Measurements from ENCODE around the gene KAZN. TPM values are rescaled to one million over a fixed set of nuclear protein-coding genes. Genes with fewer than 3 reads are reported as not detected.

The KAZN gene
- total and polyA plus RNA-seq, 2 of the 8 experiments (the other 6 are each of a cell fraction or from before 2014, with no cell fraction given), result 3.7 to 11.8 TPM

DNA sequence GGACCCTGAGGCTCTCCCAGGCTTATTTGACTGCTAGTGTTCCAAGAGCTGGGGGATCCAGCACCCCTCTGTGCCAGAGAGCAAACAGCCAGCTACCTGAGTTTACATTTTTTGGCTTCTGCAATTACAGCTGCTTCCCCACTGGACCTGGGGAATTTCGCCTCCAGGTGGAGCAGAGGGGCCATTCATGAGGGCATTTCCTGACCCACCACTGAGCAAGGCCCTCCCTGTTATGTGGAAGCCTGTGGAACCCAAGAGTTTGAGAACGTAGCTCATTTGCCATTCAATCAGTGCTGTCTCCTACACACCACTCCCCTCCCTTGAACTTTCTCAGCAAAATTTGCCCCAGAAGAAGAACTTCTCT, 512.4 kb downstream of the KAZN start:
- peaks cover 0 to 2% of the 10 kb centered on the region in 2 experiments for H4K20me1 ChIP-seq (replicated peaks in 1 of 2; ENCODE audit: control insufficient read depth in 1 of 2, insufficient read depth in 2 of 2, low read length in 2 of 2)
- no peak overlapping the region for H2BK5ac ChIP-seq (ENCODE audit: low read depth, low read length)
- H3K4me1 ChIP-seq (replicated peaks in 1 of 4; ENCODE audit: control insufficient read depth in 3 of 4, insufficient read depth in 4 of 4, low read length in 3 of 4), result peaks cover 14 to 32% (median 16%) of the 10 kb centered on the region in 4 experiments
- ChIA-PET CTCF (ENCODE audit: partially characterized antibody) (interaction anchor here (0.6 to 2.9 kb wide), 25 partner anchors 12 to 308 kb away, joined by 3 to 24 read pairs (median 4); partner anchors contain the start of gene TMEM51), POLR2A (ENCODE audit: partially characterized antibody) (interaction anchor here (1.1 kb wide), 1 partner anchor 137 kb away, joined by 3 read pairs; no protein-coding TSS in a partner anchor)
- peaks cover 9% of the 10 kb centered on the region; the same call in 1 of the 2 replicates for H3K23me2 ChIP-seq (ENCODE audit: low read depth, low read length)
- H4K5ac ChIP-seq (ENCODE audit: insufficient read length, low read depth, low read length), result no peak overlapping the region
- no peak overlapping the region for H3K4ac ChIP-seq (replicated peaks; ENCODE audit: insufficient read length, low read depth, low read length)
- H2BK12ac ChIP-seq (ENCODE audit: low read depth, low read length), result no peak overlapping the region
- H3K14ac ChIP-seq (ENCODE audit: insufficient read length), result no peak overlapping the region
- H3K4me3 ChIP-seq (ENCODE audit: extremely low read depth in 1 of 4, insufficient read depth in 2 of 4, low read depth in 3 of 4, low read length in 4 of 4), result no peak overlapping the region
- no peak overlapping the region for H2BK120ac ChIP-seq (replicated peaks; ENCODE audit: low read depth, low read length)
- TF ChIP-seq, protein P1, sequence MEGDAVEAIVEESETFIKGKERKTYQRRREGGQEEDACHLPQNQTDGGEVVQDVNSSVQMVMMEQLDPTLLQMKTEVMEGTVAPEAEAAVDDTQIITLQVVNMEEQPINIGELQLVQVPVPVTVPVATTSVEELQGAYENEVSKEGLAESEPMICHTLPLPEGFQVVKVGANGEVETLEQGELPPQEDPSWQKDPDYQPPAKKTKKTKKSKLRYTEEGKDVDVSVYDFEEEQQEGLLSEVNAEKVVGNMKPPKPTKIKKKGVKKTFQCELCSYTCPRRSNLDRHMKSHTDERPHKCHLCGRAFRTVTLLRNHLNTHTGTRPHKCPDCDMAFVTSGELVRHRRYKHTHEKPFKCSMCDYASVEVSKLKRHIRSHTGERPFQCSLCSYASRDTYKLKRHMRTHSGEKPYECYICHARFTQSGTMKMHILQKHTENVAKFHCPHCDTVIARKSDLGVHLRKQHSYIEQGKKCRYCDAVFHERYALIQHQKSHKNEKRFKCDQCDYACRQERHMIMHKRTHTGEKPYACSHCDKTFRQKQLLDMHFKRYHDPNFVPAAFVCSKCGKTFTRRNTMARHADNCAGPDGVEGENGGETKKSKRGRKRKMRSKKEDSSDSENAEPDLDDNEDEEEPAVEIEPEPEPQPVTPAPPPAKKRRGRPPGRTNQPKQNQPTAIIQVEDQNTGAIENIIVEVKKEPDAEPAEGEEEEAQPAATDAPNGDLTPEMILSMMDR (IDR thresholded peaks at IDR 0.05; ENCODE audit: control extremely low read depth in 1 of 3, insufficient read depth in 1 of 3, low read depth in 1 of 3, low read length in 3 of 3), result peak; percentile 56 to 63 (median 60)
- no peak for TF ChIP-seq PHF8 (conservative IDR thresholded peaks at IDR 0.05; ENCODE audit: low read depth, low read length)
- peak; percentile 48; the same call in 1 of the 2 replicates for TF ChIP-seq TEAD4 (IDR thresholded peaks at IDR 0.05; ENCODE audit: low read depth, low read length)
- TF ChIP-seq RAD21 (IDR thresholded peaks at IDR 0.05 in 1 of 2, conservative IDR thresholded peaks at IDR 0.05 in 1 of 2; ENCODE audit: low read depth in 2 of 2, low read length in 2 of 2), result peak; percentile 48 to 69
- no peak for TF ChIP-seq KDM1A (IDR thresholded peaks at IDR 0.05; ENCODE audit: borderline replicate concordance, low read length)
- TF ChIP-seq SIN3A (conservative IDR thresholded peaks at IDR 0.05 in 1 of 2, IDR thresholded peaks at IDR 0.05 in 1 of 2; ENCODE audit: low read depth in 1 of 2, low read length in 2 of 2), result no peak
- TF ChIP-seq SAP30 (IDR thresholded peaks at IDR 0.05; ENCODE audit: insufficient read depth, insufficient replicate concordance, low read length), result no peak
- peak overlapping the region; percentile 40; the same call in 1 of the 2 replicates for H2BK15ac ChIP-seq (ENCODE audit: low read length)
- H3K36me3 ChIP-seq (ENCODE audit: control insufficient read depth in 2 of 4, insufficient read depth in 4 of 4, low read length in 3 of 4), result peaks cover 0 to 3% (median 0%) of the 10 kb centered on the region in 4 experiments; a peak in 1 of 8 replicates
- H2BK20ac ChIP-seq (ENCODE audit: low read length), result no peak overlapping the region
- FAIRE-seq (peak; percentile 36), DNase-seq (ENCODE audit: low read depth in 1 of 2, low spot score in 2 of 2) (no peak)
- no peaks in the 10 kb centered on the region for H3K9me3 ChIP-seq (ENCODE audit: insufficient read depth in 2 of 2, low read depth in 1 of 2, low read length in 1 of 2)
- no peak overlapping the region for H2AFZ ChIP-seq (ENCODE audit: low read length)
- no peaks in the 10 kb centered on the region for H3K79me1 ChIP-seq (ENCODE audit: low read depth, low read length)
- H3K79me2 ChIP-seq (ENCODE audit: control insufficient read depth in 1 of 2, insufficient read depth in 2 of 2, low read length in 2 of 2), result no peaks in the 10 kb centered on the region
- no peak overlapping the region for H3K56ac ChIP-seq (replicated peaks; ENCODE audit: insufficient read length, low read depth, low read length)
- H3K23ac ChIP-seq (ENCODE audit: insufficient read length), result no peak overlapping the region
- H3K9ac ChIP-seq (replicated peaks in 1 of 4; ENCODE audit: extremely low read depth in 1 of 4, low read depth in 3 of 4, low read length in 3 of 4), result no peak overlapping the region
- no peak overlapping the region for H4K91ac ChIP-seq (replicated peaks; ENCODE audit: insufficient read length, low read length)
- no peak overlapping the region for H3K27ac ChIP-seq (ENCODE audit: low read depth, low read length)
- no peaks in the 10 kb centered on the region; a peak in 1 of 7 replicates for H3K27me3 ChIP-seq (replicated peaks in 1 of 4; ENCODE audit: control insufficient read depth in 3 of 4, extremely low read depth in 1 of 4, insufficient read depth in 3 of 4, low read length in 3 of 4)
- no peak overlapping the region for H2AK5ac ChIP-seq (ENCODE audit: low read depth, low read length)
- H4K8ac ChIP-seq (ENCODE audit: extremely low read depth, insufficient read depth, low read length), result no peak overlapping the region
- no peak overlapping the region for H3K18ac ChIP-seq (ENCODE audit: extremely low read depth, low read length)
- no peak overlapping the region for H3K4me2 ChIP-seq (ENCODE audit: insufficient read depth in 1 of 2, low read depth in 2 of 2, low read length in 2 of 2)
- WGBS, 2 experiments (ENCODE audit: extremely low coverage in 1 of 2, insufficient coverage in 1 of 2, insufficient read length in 1 of 2, insufficient replicate concordance in 2 of 2, low coverage in 1 of 2, low lambda C conversion rate in 2 of 2, missing lambda C conversion rate in 1 of 2), result 26% methylated on average over 2 of the region's 2 CpGs; no CpG with 5 or more reads in 1 of the 2 experiments
